Stimulated activated memory B cell treated with anti-CD40 and anti-IgM and Interleukin-4, amounts not matched to agents 10 μg/mL and 1 μg/mL and 100 μg/mL, for 72 hours (primary cell): ENCODE measurements around the gene C20orf96.
"Not testable (repeated sequence)": the region's sequence is repeated elsewhere in the genome, so short reads cannot be mapped to it uniquely, and the experiment has no call there.

Experiments
- ATAC-seq: fragments of 150-1000 bp; cut with Tn5 transposase; 2 replicates; pipeline ENCODE4 v1.10.0; 2021
- H3K27ac Mint-ChIP-seq: one replicate; pipeline ENCODE4 v1.8.0; 2022; ENCODE audit warnings: mild to moderate bottlenecking, mixed read lengths
- H3K27me3 Mint-ChIP-seq: one replicate; pipeline ENCODE4 v1.8.0; 2022; ENCODE audit warnings: mixed read lengths
- H3K36me3 Mint-ChIP-seq: one replicate; pipeline ENCODE4 v1.8.0; 2022; ENCODE audit warnings: mixed read lengths
- H3K4me1 Mint-ChIP-seq: one replicate; pipeline ENCODE4 v1.8.0; 2022; ENCODE audit warnings: mixed read lengths
- H3K4me3 Mint-ChIP-seq: one replicate; pipeline ENCODE4 v1.8.0; 2022; ENCODE audit warnings: mild to moderate bottlenecking, moderate library complexity, mixed read lengths
- H3K9me3 Mint-ChIP-seq: one replicate; pipeline ENCODE4 v1.8.0; 2022; ENCODE audit warnings: mixed read lengths

Gene C20orf96

GRCh38 chr20:290084-290831, at the start of gene C20orf96:
Gene C20orf96, minus strand, starts transcription at chr20:290750. Its CDS starts 140 bp downstream, at chr20:290610.
- Mint-ChIP-seq H3K4me1 (peaks cover 14% of the 10 kb centered on the region), H3K27ac (no peak within 1 kb of the TSS), H3K27me3 (no peaks in the 10 kb centered on the region), H3K4me3 (no peak within 1 kb of the TSS), H3K9me3 (no peaks in the 10 kb centered on the region), H3K36me3 (no peaks in the 10 kb centered on the region)
- ATAC-seq = peak; percentile 99

- not testable (repeated sequence) for H3K9me3 Mint-ChIP-seq, H3K4me3 Mint-ChIP-seq, H3K27ac Mint-ChIP-seq, H3K27me3 Mint-ChIP-seq, H3K36me3 Mint-ChIP-seq, ATAC-seq
- H3K4me1 Mint-ChIP-seq = peaks cover 13% of the 10 kb centered on the region
These were observed 45.5 kb upstream of the C20orf96 start for GRCh38 chr20:336040-336439.

GRCh38 chr20:334578-334977, 44.0 kb upstream of the C20orf96 start:
- Mint-ChIP-seq H3K4me3 (no peak overlapping the region), H3K9me3 (no peaks in the 10 kb centered on the region), H3K36me3 (peaks cover 5% of the 10 kb centered on the region), H3K27me3 (no peaks in the 10 kb centered on the region), H3K4me1 (peaks cover 25% of the 10 kb centered on the region), H3K27ac (no peak overlapping the region)
- no peak for ATAC-seq

- Mint-ChIP-seq H3K36me3 (peaks cover 5% of the 10 kb centered on the region), H3K4me1 (peaks cover 36% of the 10 kb centered on the region), H3K4me3 (no peak overlapping the region), H3K9me3 (no peaks in the 10 kb centered on the region), H3K27me3 (no peaks in the 10 kb centered on the region), H3K27ac (peak overlapping the region; percentile 7)
- ATAC-seq = peak; percentile 63
These were observed 39.9 kb upstream of the C20orf96 start for GRCh38 chr20:330233-331149.

GRCh38 chr20:329851-330232, 39.3 kb upstream of the C20orf96 start:
- no peak overlapping the region for H3K4me3 Mint-ChIP-seq
- H3K27me3 Mint-ChIP-seq = no peaks in the 10 kb centered on the region
- peaks cover 39% of the 10 kb centered on the region for H3K4me1 Mint-ChIP-seq
- peak overlapping the region; percentile 7 for H3K27ac Mint-ChIP-seq
- ATAC-seq = no peak
- no peaks in the 10 kb centered on the region for H3K9me3 Mint-ChIP-seq
- peaks cover 5% of the 10 kb centered on the region for H3K36me3 Mint-ChIP-seq

- Mint-ChIP-seq H3K9me3 (no peaks in the 10 kb centered on the region), H3K27ac (peak overlapping the region; percentile 7), H3K4me3 (no peak overlapping the region), H3K27me3 (no peaks in the 10 kb centered on the region), H3K4me1 (peaks cover 46% of the 10 kb centered on the region), H3K36me3 (peaks cover under 1% of the 10 kb centered on the region)
- ATAC-seq = no peak
These were observed 38.6 kb upstream of the C20orf96 start for GRCh38 chr20:328975-329695.

- H3K9me3 Mint-ChIP-seq = no peaks in the 10 kb centered on the region
- peak overlapping the region; percentile 65 for H3K27ac Mint-ChIP-seq
- ATAC-seq = no peak
- no peaks in the 10 kb centered on the region for H3K27me3 Mint-ChIP-seq
- H3K4me1 Mint-ChIP-seq = peaks cover 52% of the 10 kb centered on the region
- no peaks in the 10 kb centered on the region for H3K36me3 Mint-ChIP-seq
- peak overlapping the region; percentile 93 for H3K4me3 Mint-ChIP-seq
These were observed 37.8 kb upstream of the C20orf96 start for GRCh38 chr20:328027-328974.

- no peaks in the 10 kb centered on the region for H3K36me3 Mint-ChIP-seq
- peak overlapping the region; percentile 93 for H3K4me3 Mint-ChIP-seq
- H3K9me3 Mint-ChIP-seq = no peaks in the 10 kb centered on the region
- peak overlapping the region; percentile 65 for H3K27ac Mint-ChIP-seq
- no peaks in the 10 kb centered on the region for H3K27me3 Mint-ChIP-seq
- peak; percentile 0 for ATAC-seq
- H3K4me1 Mint-ChIP-seq = peaks cover 52% of the 10 kb centered on the region
These were observed 36.9 kb upstream of the C20orf96 start for GRCh38 chr20:327186-328026.

GRCh38 chr20:326645-327185, 36.2 kb upstream of the C20orf96 start:
- ATAC-seq = no peak
- Mint-ChIP-seq H3K27ac (peak overlapping the region; percentile 65), H3K4me1 (peaks cover 52% of the 10 kb centered on the region), H3K27me3 (no peaks in the 10 kb centered on the region), H3K4me3 (peak overlapping the region; percentile 93), H3K9me3 (no peaks in the 10 kb centered on the region), H3K36me3 (peaks cover under 1% of the 10 kb centered on the region)

- Mint-ChIP-seq H3K36me3 (peaks cover 6% of the 10 kb centered on the region), H3K4me3 (peak overlapping the region; percentile 93), H3K4me1 (peaks cover 52% of the 10 kb centered on the region), H3K9me3 (no peaks in the 10 kb centered on the region), H3K27me3 (no peaks in the 10 kb centered on the region), H3K27ac (peak overlapping the region; percentile 72)
- peak; percentile 26 for ATAC-seq
These were observed 35.5 kb upstream of the C20orf96 start for GRCh38 chr20:325889-326644.

- no peaks in the 10 kb centered on the region for H3K9me3 Mint-ChIP-seq
- H3K4me3 Mint-ChIP-seq = peak within 1 kb of the TSS; percentile 93
- peaks cover 10% of the 10 kb centered on the region for H3K36me3 Mint-ChIP-seq
- H3K27ac Mint-ChIP-seq = peak within 1 kb of the TSS; percentile 85
- no peaks in the 10 kb centered on the region for H3K27me3 Mint-ChIP-seq
- H3K4me1 Mint-ChIP-seq = peaks cover 48% of the 10 kb centered on the region
- peak; percentile 86 for ATAC-seq
These were observed 34.7 kb upstream of the C20orf96 start, which contains the start of gene SOX12 for GRCh38 chr20:325045-325888. Gene SOX12, plus strand, starts transcription at chr20:325552. Its CDS starts 373 bp downstream, at chr20:325925.
